Adrenal gland (tissue), 5 donors: Measurements from ENCODE around the gene MLLT6.
A peak's percentile ranks its signal among the peaks of the same experiment; 100 is the strongest.

Source experiments
- POLR2A ChIP-seq, 2 donors: fragments of 450-650 bp; IDR thresholded peaks; one replicate each; pipeline ENCODE4 v1.6.1; 2017; ENCODE audit warnings: antibody characterized with exemption in 2 of 2, mild to moderate bottlenecking in 2 of 2, moderate library complexity in 1 of 2
- TF ChIP-seq, protein P1 (sequence below), 6 experiments: fragments of 450-650 bp in 4 of 6; fragments of 200-600 bp in 2 of 6; sonication (generic) in 1 of 6; IDR thresholded peaks; 1 replicate in 5 of 6; 2 replicates in 1 of 6; pipeline versions ENCODE4 v1.5.1 to v1.8.0; 2016 to 2021; ENCODE audit warnings: antibody characterized with exemption in 6 of 6, mild to moderate bottlenecking in 2 of 6, moderate library complexity in 1 of 6
- donor health status: DM: no; HTN: no; CAD: no.

DNA sequence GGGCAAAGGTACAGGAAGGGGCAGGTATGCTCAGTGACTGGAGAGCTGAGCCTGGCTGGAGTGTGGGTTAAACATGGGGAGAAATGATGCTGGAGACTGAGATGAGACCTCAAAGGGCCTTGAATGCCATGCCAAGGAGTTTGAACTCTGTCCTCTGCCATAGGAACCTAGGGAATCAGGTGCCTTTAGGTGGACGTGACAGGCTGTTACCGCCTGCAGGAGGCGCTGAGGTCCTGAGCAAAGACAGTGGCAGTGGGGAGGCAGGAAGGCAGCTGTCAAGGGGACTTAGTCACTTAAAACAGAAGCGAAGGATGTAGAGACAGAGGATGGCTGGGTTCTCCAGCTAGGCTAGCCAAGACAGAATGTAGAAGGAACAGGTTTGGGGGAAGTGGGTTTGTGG lies 56.5 kb downstream of the MLLT6 start:
- TF ChIP-seq, protein P1, sequence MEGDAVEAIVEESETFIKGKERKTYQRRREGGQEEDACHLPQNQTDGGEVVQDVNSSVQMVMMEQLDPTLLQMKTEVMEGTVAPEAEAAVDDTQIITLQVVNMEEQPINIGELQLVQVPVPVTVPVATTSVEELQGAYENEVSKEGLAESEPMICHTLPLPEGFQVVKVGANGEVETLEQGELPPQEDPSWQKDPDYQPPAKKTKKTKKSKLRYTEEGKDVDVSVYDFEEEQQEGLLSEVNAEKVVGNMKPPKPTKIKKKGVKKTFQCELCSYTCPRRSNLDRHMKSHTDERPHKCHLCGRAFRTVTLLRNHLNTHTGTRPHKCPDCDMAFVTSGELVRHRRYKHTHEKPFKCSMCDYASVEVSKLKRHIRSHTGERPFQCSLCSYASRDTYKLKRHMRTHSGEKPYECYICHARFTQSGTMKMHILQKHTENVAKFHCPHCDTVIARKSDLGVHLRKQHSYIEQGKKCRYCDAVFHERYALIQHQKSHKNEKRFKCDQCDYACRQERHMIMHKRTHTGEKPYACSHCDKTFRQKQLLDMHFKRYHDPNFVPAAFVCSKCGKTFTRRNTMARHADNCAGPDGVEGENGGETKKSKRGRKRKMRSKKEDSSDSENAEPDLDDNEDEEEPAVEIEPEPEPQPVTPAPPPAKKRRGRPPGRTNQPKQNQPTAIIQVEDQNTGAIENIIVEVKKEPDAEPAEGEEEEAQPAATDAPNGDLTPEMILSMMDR (IDR thresholded peaks at IDR 0.05) = peak in 3 of 6 experiments; percentile 25 to 36 (median 31)
- TF ChIP-seq POLR2A (IDR thresholded peaks at IDR 0.05) = no peak
